Kidney (tissue), 14 donors: ENCODE data around the gene KRT83. TPM values are rescaled to one million over a fixed set of nuclear protein-coding genes. Genes with fewer than 3 reads are reported as not detected.

Source experiments
- DNase-seq, 5 donors: peaks; one replicate each; pipeline ENCODE4 v3.0.0-alpha.2; 2013 to 2020
- FAIRE-seq: peaks from 2 replicates; lab custom pipeline; 2012; peaks lifted over from hg19 to GRCh38; lab: Jason Lieb, UNC
- H3K27ac ChIP-seq, 2 donors: one replicate each; pipeline ENCODE4 v1.7.0; 2013; ENCODE audit warnings: low read depth in 2 of 2, low read length in 2 of 2, inconsistent platforms in 1 of 2
- H3K27me3 ChIP-seq: one replicate; pipeline ENCODE4 v1.7.1; 2013; ENCODE audit warnings: low read length, inconsistent platforms; ENCODE audit not compliant: control insufficient read depth, insufficient read depth
- H3K36me3 ChIP-seq, 3 donors: one replicate each; pipeline versions ENCODE4 v1.7.0 to v1.7.1; 2013; ENCODE audit warnings: low read length in 3 of 3, control low read depth in 1 of 3, inconsistent platforms in 1 of 3; ENCODE audit not compliant: insufficient read depth in 3 of 3, control insufficient read depth in 2 of 3
- H3K4me1 ChIP-seq, 3 donors: one replicate each; pipeline versions ENCODE4 v1.7.0 to v1.7.1; 2013; ENCODE audit warnings: low read length in 3 of 3, inconsistent platforms in 1 of 3, low read depth in 1 of 3; ENCODE audit not compliant: control insufficient read depth in 2 of 3, insufficient read depth in 2 of 3
- H3K4me3 ChIP-seq, 3 donors: one replicate each; pipeline versions ENCODE4 v1.7.0 to v1.8.1; 2013; ENCODE audit warnings: low read length in 3 of 3, control low read depth in 1 of 3, inconsistent platforms in 1 of 3
- H3K9ac ChIP-seq, 3 donors: one replicate each; pipeline versions ENCODE4 v1.7.0 to v1.7.1; 2013; ENCODE audit warnings: low read length in 3 of 3, control low read depth in 1 of 3, inconsistent platforms in 1 of 3
- H3K9me3 ChIP-seq, 3 donors: one replicate each; pipeline versions ENCODE4 v1.7.0 to v1.7.1; 2013; ENCODE audit warnings: low read length in 3 of 3, control low read depth in 1 of 3, inconsistent platforms in 1 of 3; ENCODE audit not compliant: control insufficient read depth in 2 of 3, insufficient read depth in 1 of 3
- CTCF ChIP-seq: IDR thresholded peaks from 3 replicates; pipeline ENCODE4 v1.5.1; 2012; ENCODE audit warnings: mild to moderate bottlenecking, moderate library complexity, borderline replicate concordance; ENCODE audit not compliant: insufficient read depth; ENCODE audit errors: extremely low read depth
- intact Hi-C: fragments of 100-400 bp; cut with DNase I; formaldehyde crosslinking; loops from one replicate; pipeline ENCODE4 v1.11.1; 2022
- polyA plus RNA-seq: library from polyadenylated mRNA; stranded (reverse); fragments of 350-450 nt; fragmentation: Illumina TruSeq; extraction: RNeasy Lipid Tissue Mini Kit (QIAGEN cat#74804); gene quantifications from one replicate; pipeline ENCODE4 v1.2.3, GENCODE V29; 2014; ENCODE audit warnings: low read depth, low replicate concordance; ENCODE audit not compliant: insufficient read depth
- total RNA-seq: library from RNA; stranded (reverse); fragmentation: NEBNext Ultra II Directional; extraction: Animal tissue kit (Norgen Biotek cat#: 25700); gene quantifications from one replicate; pipeline ENCODE4 v1.2.1, GENCODE V29; 2021
- donor health status: control.
- donor health status: control.
- donor health status: control.
- donor health status: control.
- donor health status: control.
- donor health status: DM: yes; HTN: yes; CAD: no.
- donor health status: Normal renal cell carcinoma (clear cell type).

KRT83 gene
- total and polyA plus RNA-seq, 2 donors from 2014 or later = not detected

DNA sequence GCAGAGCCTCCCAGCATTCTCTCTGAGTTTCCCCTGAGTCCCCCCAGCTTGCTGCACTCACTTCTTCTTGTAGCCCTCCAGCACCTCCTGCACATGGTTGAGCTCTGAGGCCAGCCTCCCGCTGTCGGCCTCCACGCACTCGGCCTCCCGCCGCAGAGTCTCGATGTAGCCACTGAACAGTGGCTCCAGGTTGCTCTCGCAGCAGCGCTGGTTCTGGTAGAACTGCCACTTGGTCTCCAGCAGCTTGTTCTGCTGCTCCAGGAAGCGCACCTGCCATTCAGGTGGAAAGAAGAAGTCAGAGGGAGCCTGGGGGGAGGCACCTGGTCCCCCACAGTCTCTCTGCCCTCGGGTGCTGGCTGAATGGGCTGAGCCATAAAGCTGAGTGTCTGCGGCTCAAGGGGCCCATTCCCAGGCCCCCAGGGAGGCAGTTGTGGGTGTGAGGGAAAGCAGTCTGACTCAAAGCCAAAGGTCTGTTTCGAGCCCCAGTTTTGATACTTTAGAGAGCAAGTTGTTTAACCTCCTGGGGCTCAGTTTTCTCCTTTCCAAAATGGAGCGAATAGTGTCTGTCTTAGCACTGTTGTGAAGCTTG is 43.8 kb upstream of the KRT83 start:
- Histone ChIP-seq H3K9me3 (no peaks in the 10 kb centered on the region), H3K9ac (no peak overlapping the region), H3K4me1 (peaks cover 0 to 2% (median 0%) of the 10 kb centered on the region in 3 donors), H3K36me3 (no peaks in the 10 kb centered on the region), H3K4me3 (no peak overlapping the region), H3K27me3 (no peaks in the 10 kb centered on the region), H3K27ac (no peak overlapping the region)
- intact Hi-C loops = no loop called here
- no peak for FAIRE-seq
- no peak for TF ChIP-seq CTCF
- DNase-seq = no peak

- Histone ChIP-seq H3K4me1 (peaks cover 0 to 2% (median 0%) of the 10 kb centered on the region in 3 donors), H3K27me3 (no peaks in the 10 kb centered on the region), H3K9me3 (no peaks in the 10 kb centered on the region), H3K4me3 (no peak overlapping the region), H3K27ac (no peak overlapping the region), H3K36me3 (no peaks in the 10 kb centered on the region), H3K9ac (no peak overlapping the region)
- intact Hi-C loops = no loop called here
- FAIRE-seq = no peak
- TF ChIP-seq CTCF = no peak
- no peak for DNase-seq
These were observed 42.9 kb upstream of the KRT83 start for GRCh38 chr12:52364061-52364460.

GRCh38 chr12:52363111-52363679 is 42.0 kb upstream of the KRT83 start:
- Histone ChIP-seq H3K9ac (no peak overlapping the region), H3K27ac (no peak overlapping the region), H3K4me1 (peaks cover 0 to 2% (median 0%) of the 10 kb centered on the region in 3 donors), H3K9me3 (no peaks in the 10 kb centered on the region), H3K27me3 (no peaks in the 10 kb centered on the region), H3K36me3 (no peaks in the 10 kb centered on the region), H3K4me3 (no peak overlapping the region)
- FAIRE-seq (no peak), DNase-seq (no peak)
- intact Hi-C loops = no loop called here
- no peak for TF ChIP-seq CTCF
